ENCODE data around the gene MYOM3. TPM values are rescaled to one million over a fixed set of nuclear protein-coding genes. Genes with fewer than 3 reads are reported as not detected.

The MYOM3 gene
- total and polyA plus RNA-seq, 2 of the 13 experiments (the other 11 are each of a cell fraction or from before 2014, with no cell fraction given) = 5.8 to 15.3 TPM

- TF ChIP-seq ZHX2 (IDR thresholded peaks at IDR 0.05; ENCODE audit: low read depth) = no peak
- TF ChIP-seq ZHX2 (CRISPR knock-in tag; IDR thresholded peaks at IDR 0.05; ENCODE audit: borderline replicate concordance) = no peak
- no peak for TF ChIP-seq MXD4 (CRISPR knock-in tag; IDR thresholded peaks at IDR 0.05)
- 0 out of 2 replicates have a peak, but pooled peaks have one; percentile 23 for TF ChIP-seq ZMYM3 (CRISPR knock-in tag; IDR thresholded peaks at IDR 0.05)
- no peak for TF ChIP-seq ZNF414 (CRISPR knock-in tag; IDR thresholded peaks at IDR 0.05)
- TF ChIP-seq ZNF768 (CRISPR knock-in tag; IDR thresholded peaks at IDR 0.05) = peak; percentile 97
- no peak for TF ChIP-seq ARID5B (CRISPR knock-in tag; IDR thresholded peaks at IDR 0.05)
- TF ChIP-seq KLF15 (CRISPR knock-in tag; IDR thresholded peaks at IDR 0.05; ENCODE audit: borderline replicate concordance) = no peak
- peak; percentile 29; the same call in 1 of the 2 replicates for TF ChIP-seq PATZ1 (CRISPR knock-in tag; IDR thresholded peaks at IDR 0.05)
These were observed 9.9 kb downstream of the MYOM3 start (continued) for GRCh38 chr1:24101796-24102586.

Measured in HepG2 (cell line).